GM13976 (cell line): ENCODE data around the gene AAGAB.
A peak's percentile ranks its signal among the peaks of the same experiment; 100 is the strongest.

Experiments used
- DNase-seq: peaks from one replicate; pipeline ENCODE4 v3.0.0; 2012; ENCODE audit warnings: low spot score
- CTCF ChIP-seq: IDR thresholded peaks from 2 replicates; pipeline ENCODE4 v1.5.1; 2012; ENCODE audit warnings: borderline replicate concordance, mild to moderate bottlenecking; ENCODE audit not compliant: insufficient read depth; ENCODE audit errors: extremely low read depth, missing control alignments, control extremely low read depth
- in situ Hi-C: fragments of 300-500 bp; cut with MboI; formaldehyde crosslinking; loops from one replicate; pipeline ENCODE4 v1.12.0; 2022; ENCODE audit warnings: low sequenced_read_pairs, mixed read lengths, inconsistent platforms; ENCODE audit not compliant: unreplicated experiment

AAGAB gene

GRCh38 chr15:67254238-67255175 lies at the start of gene AAGAB, which contains the start of gene IQCH:
TSS of gene AAGAB (minus strand) at chr15:67254661. CDS start at chr15:67254631, 30 bp downstream.
TSS of gene IQCH (plus strand) at chr15:67254786. CDS start at chr15:67254897, 111 bp downstream.
- no peak for TF ChIP-seq CTCF
- DNase-seq: peak; percentile 99
- in situ Hi-C loops: no loop called here

GRCh38 chr15:67303490-67304363 lies 49.3 kb upstream of the AAGAB start:
- in situ Hi-C loops: loop anchor here (5.0 kb wide), 1 partner anchor 356 kb away; no protein-coding TSS in a partner anchor
- TF ChIP-seq CTCF: peak; percentile 57
- DNase-seq: peak; percentile 23

GRCh38 chr15:67300266-67301025 lies 46.0 kb upstream of the AAGAB start:
- in situ Hi-C loops: loop anchor here (5.0 kb wide), 1 partner anchor 353 kb away; no protein-coding TSS in a partner anchor
- no peak for DNase-seq
- TF ChIP-seq CTCF: no peak

GRCh38 chr15:67296684-67297083 lies 42.2 kb upstream of the AAGAB start:
- TF ChIP-seq CTCF: no peak
- no peak for DNase-seq
- in situ Hi-C loops: no loop called here

GRCh38 chr15:67296188-67296587 lies 41.7 kb upstream of the AAGAB start:
- no peak for DNase-seq
- no peak for TF ChIP-seq CTCF
- in situ Hi-C loops: no loop called here
